HepG2 (cell line): ENCODE results near the gene CKAP5. TPM values are rescaled to one million over a fixed set of nuclear protein-coding genes. Genes with fewer than 3 reads are reported as not detected.
A peak's percentile ranks its signal among the peaks of the same experiment; 100 is the strongest.

Experiments used
- ATF7-NPFF ChIP-seq: sonication (generic); formaldehyde crosslinking; IDR thresholded peaks from 2 replicates; pipeline ENCODE4 v1.8.1; 2023; ENCODE audit warnings: mild to moderate bottlenecking, low read depth, missing genetic modification reagents, moderate library complexity
- ELF4 ChIP-seq: sonication (generic); formaldehyde crosslinking; IDR thresholded peaks from 2 replicates; pipeline ENCODE4 v1.5.0; 2020; ENCODE audit warnings: missing genetic modification reagents, mild to moderate bottlenecking, moderate library complexity, borderline replicate concordance
- GATAD1 ChIP-seq: IDR thresholded peaks from 2 replicates; pipeline ENCODE4 v1.6.1; 2016; ENCODE audit warnings: missing genetic modification reagents, missing compliant biosample characterization
- MTA1 ChIP-seq: sonication (generic); formaldehyde crosslinking; IDR thresholded peaks from 2 replicates; pipeline ENCODE4 v1.4.0; 2020; ENCODE audit warnings: missing genetic modification reagents, mild to moderate bottlenecking, borderline replicate concordance
- NFE2L1 ChIP-seq: sonication (generic); formaldehyde crosslinking; IDR thresholded peaks from 2 replicates; pipeline ENCODE4 v1.4.0; 2020; ENCODE audit warnings: missing genetic modification reagents, mild to moderate bottlenecking, borderline replicate concordance
- PAF1 ChIP-seq: IDR thresholded peaks from 2 replicates; pipeline ENCODE4 v1.6.1; 2016; ENCODE audit warnings: missing genetic modification reagents, missing compliant biosample characterization
- ZC3H4 ChIP-seq: sonication (generic); formaldehyde crosslinking; IDR thresholded peaks from 2 replicates; pipeline ENCODE4 v1.4.0; 2020; ENCODE audit warnings: missing genetic modification reagents, borderline replicate concordance
- ZIK1 ChIP-seq: sonication (generic); formaldehyde crosslinking; IDR thresholded peaks from 2 replicates; pipeline ENCODE4 v1.5.0; 2020; ENCODE audit warnings: mild to moderate bottlenecking, low read depth, missing genetic modification reagents, borderline replicate concordance
- ZNF670 ChIP-seq: sonication (generic); formaldehyde crosslinking; IDR thresholded peaks from 2 replicates; pipeline ENCODE4 v1.8.0; 2022; ENCODE audit warnings: mild to moderate bottlenecking, missing genetic modification reagents, borderline replicate concordance
- ZNF816 ChIP-seq: sonication (generic); formaldehyde crosslinking; IDR thresholded peaks from 2 replicates; pipeline ENCODE4 v1.8.0; 2022; ENCODE audit warnings: missing genetic modification reagents, mild to moderate bottlenecking, borderline replicate concordance
- polyA plus RNA-seq, 8 experiments: library from polyadenylated mRNA; depleted of rRNA in 3 of 8; stranded (reverse) in 7 of 8; unstranded in 1 of 8; fragments of >200 nt; fragmentation: Illumina TruSeq in 4 of 8; extraction: Trizol in 4 of 8; gene quantifications; 2 replicates each; pipeline versions ENCODE4 v1.2.1 to v1.2.3, GENCODE V29; 2011 to 2016; ENCODE audit warnings: low read depth in 4 of 8, missing spikeins in 1 of 8, mixed read lengths in 1 of 8; ENCODE audit not compliant: insufficient read depth in 1 of 8
- total RNA-seq, 5 experiments: library from RNA; depleted of rRNA; stranded (reverse); fragments of >200 nt; fragmentation: Illumina TruSeq; extraction: Trizol; gene quantifications; 2 replicates each; pipeline ENCODE4 v1.2.3, GENCODE V29; 2016; ENCODE audit warnings: low read depth in 1 of 5
- TF ChIP-seq, protein P1 (sequence below): sonication (generic); formaldehyde crosslinking; IDR thresholded peaks from 2 replicates; pipeline ENCODE4 v1.4.0; 2020; ENCODE audit warnings: missing genetic modification reagents, borderline replicate concordance
- TF ChIP-seq, protein P2 (sequence below): sonication (generic); formaldehyde crosslinking; IDR thresholded peaks from 2 replicates; pipeline ENCODE4 v1.4.0; 2020; ENCODE audit warnings: missing genetic modification reagents, mild to moderate bottlenecking, borderline replicate concordance
- TF ChIP-seq, protein P3 (sequence below): sonication (generic); formaldehyde crosslinking; IDR thresholded peaks from 2 replicates; pipeline ENCODE4 v1.8.1; 2023; ENCODE audit warnings: missing genetic modification reagents, inconsistent platforms, borderline replicate concordance
- TF ChIP-seq, protein P4 (sequence below): sonication (generic); formaldehyde crosslinking; conservative IDR thresholded peaks from 2 replicates; pipeline ENCODE4 v1.8.0; 2022; ENCODE audit warnings: mild to moderate bottlenecking, moderate library complexity, missing genetic modification reagents

Gene CKAP5
- total and polyA plus RNA-seq, 2 of the 13 experiments (the other 11 are each of a cell fraction or from before 2014, with no cell fraction given) = 79.2 to 103 TPM

DNA sequence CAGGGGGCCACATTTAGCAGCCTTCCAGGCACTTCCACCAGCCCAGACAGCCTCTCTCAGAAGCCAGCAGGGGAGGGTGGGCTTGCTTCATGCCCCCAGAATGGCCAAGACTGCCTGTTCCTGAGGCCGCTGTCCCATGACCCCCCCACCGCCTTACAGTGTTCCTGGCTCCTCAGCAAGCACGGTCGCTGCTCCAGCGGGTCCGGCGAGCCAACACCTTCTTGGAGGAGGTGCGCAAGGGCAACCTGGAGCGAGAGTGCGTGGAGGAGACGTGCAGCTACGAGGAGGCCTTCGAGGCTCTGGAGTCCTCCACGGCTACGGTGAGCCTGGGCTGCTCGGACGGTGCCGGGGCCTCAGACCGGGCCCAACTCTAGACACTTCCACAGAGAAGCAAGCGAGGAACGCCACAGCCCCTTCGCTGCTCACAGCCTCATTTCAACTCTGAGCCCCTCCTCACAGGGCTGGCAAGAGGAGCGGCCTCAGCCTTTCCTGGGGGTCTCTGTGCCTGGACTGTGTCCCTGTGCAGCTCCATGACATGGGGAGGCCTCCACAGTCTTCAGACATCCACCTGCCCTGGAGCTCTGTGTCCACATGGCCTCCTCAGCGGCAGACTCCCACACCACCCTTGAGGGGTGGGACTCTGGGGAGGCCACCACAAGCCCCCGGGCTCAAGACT, 126.4 kb downstream of the CKAP5 start (continued):
- TF ChIP-seq, protein P1, sequence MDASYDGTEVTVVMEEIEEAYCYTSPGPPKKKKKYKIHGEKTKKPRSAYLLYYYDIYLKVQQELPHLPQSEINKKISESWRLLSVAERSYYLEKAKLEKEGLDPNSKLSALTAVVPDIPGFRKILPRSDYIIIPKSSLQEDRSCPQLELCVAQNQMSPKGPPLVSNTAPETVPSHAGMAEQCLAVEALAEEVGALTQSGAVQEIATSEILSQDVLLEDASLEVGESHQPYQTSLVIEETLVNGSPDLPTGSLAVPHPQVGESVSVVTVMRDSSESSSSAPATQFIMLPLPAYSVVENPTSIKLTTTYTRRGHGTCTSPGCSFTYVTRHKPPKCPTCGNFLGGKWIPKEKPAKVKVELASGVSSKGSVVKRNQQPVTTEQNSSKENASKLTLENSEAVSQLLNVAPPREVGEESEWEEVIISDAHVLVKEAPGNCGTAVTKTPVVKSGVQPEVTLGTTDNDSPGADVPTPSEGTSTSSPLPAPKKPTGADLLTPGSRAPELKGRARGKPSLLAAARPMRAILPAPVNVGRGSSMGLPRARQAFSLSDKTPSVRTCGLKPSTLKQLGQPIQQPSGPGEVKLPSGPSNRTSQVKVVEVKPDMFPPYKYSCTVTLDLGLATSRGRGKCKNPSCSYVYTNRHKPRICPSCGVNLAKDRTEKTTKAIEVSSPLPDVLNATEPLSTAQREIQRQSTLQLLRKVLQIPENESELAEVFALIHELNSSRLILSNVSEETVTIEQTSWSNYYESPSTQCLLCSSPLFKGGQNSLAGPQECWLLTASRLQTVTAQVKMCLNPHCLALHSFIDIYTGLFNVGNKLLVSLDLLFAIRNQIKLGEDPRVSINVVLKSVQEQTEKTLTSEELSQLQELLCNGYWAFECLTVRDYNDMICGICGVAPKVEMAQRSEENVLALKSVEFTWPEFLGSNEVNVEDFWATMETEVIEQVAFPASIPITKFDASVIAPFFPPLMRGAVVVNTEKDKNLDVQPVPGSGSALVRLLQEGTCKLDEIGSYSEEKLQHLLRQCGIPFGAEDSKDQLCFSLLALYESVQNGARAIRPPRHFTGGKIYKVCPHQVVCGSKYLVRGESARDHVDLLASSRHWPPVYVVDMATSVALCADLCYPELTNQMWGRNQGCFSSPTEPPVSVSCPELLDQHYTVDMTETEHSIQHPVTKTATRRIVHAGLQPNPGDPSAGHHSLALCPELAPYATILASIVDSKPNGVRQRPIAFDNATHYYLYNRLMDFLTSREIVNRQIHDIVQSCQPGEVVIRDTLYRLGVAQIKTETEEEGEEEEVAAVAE (CRISPR knock-in tag) = peak; percentile 55; the same call in 1 of the 2 replicates
- TF ChIP-seq ZC3H4 (CRISPR knock-in tag) (peak; percentile 93; the same call in 1 of the 2 replicates), GATAD1 (0 out of 2 replicates have a peak, but pooled peaks have one; percentile 6), PAF1 (CRISPR knock-in tag) (peak; percentile 86), ELF4 (0 out of 2 replicates have a peak, but pooled peaks have one; percentile 13), ZIK1 (peak; percentile 36; the same call in 1 of the 2 replicates), ATF7-NPFF (CRISPR knock-in tag) (0 out of 2 replicates have a peak, but pooled peaks have one; percentile 57), ZNF670 (CRISPR knock-in tag) (peak; percentile 29; the same call in 1 of the 2 replicates), NFE2L1 (0 out of 2 replicates have a peak, but pooled peaks have one; percentile 20), ZNF816 (CRISPR knock-in tag) (peak; percentile 52; the same call in 1 of the 2 replicates), MTA1 (0 out of 2 replicates have a peak, but pooled peaks have one; percentile 1)
- TF ChIP-seq, protein P2, sequence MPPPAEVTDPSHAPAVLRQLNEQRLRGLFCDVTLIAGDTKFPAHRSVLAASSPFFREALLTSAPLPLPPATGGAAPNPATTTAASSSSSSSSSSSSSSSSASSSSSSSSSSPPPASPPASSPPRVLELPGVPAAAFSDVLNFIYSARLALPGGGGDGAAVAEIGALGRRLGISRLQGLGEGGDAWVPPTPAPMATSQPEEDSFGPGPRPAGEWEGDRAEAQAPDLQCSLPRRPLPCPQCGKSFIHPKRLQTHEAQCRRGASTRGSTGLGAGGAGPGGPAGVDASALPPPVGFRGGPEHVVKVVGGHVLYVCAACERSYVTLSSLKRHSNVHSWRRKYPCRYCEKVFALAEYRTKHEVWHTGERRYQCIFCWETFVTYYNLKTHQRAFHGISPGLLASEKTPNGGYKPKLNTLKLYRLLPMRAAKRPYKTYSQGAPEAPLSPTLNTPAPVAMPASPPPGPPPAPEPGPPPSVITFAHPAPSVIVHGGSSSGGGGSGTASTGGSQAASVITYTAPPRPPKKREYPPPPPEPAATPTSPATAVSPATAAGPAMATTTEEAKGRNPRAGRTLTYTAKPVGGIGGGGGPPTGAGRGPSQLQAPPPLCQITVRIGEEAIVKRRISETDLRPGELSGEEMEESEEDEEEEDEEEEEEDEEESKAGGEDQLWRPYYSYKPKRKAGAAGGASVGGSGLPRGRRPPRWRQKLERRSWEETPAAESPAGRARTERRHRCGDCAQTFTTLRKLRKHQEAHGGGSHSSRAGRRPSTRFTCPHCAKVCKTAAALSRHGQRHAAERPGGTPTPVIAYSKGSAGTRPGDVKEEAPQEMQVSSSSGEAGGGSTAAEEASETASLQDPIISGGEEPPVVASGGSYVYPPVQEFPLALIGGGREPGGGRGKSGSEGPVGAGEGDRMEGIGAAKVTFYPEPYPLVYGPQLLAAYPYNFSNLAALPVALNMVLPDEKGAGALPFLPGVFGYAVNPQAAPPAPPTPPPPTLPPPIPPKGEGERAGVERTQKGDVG (CRISPR knock-in tag) = 0 out of 2 replicates have a peak, but pooled peaks have one; percentile 6
- TF ChIP-seq, protein P3, sequence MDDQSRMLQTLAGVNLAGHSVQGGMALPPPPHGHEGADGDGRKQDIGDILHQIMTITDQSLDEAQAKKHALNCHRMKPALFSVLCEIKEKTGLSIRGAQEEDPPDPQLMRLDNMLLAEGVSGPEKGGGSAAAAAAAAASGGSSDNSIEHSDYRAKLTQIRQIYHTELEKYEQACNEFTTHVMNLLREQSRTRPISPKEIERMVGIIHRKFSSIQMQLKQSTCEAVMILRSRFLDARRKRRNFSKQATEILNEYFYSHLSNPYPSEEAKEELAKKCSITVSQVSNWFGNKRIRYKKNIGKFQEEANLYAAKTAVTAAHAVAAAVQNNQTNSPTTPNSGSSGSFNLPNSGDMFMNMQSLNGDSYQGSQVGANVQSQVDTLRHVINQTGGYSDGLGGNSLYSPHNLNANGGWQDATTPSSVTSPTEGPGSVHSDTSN (CRISPR knock-in tag) = no peak
- TF ChIP-seq, protein P4, sequence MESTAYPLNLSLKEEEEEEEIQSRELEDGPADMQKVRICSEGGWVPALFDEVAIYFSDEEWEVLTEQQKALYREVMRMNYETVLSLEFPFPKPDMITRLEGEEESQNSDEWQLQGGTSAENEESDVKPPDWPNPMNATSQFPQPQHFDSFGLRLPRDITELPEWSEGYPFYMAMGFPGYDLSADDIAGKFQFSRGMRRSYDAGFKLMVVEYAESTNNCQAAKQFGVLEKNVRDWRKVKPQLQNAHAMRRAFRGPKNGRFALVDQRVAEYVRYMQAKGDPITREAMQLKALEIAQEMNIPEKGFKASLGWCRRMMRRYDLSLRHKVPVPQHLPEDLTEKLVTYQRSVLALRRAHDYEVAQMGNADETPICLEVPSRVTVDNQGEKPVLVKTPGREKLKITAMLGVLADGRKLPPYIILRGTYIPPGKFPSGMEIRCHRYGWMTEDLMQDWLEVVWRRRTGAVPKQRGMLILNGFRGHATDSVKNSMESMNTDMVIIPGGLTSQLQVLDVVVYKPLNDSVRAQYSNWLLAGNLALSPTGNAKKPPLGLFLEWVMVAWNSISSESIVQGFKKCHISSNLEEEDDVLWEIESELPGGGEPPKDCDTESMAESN (CRISPR knock-in tag) = peak; percentile 58
